GM19099 (cell line): ENCODE measurements around the gene NOSIP.

ENCODE experiments used
- POLR2A ChIP-seq: IDR thresholded peaks from 3 replicates; pipeline ENCODE4 v1.6.1; 2011; ENCODE audit warnings: low read depth; ENCODE audit not compliant: insufficient read length; ENCODE audit errors: extremely low read depth

The NOSIP gene

DNA sequence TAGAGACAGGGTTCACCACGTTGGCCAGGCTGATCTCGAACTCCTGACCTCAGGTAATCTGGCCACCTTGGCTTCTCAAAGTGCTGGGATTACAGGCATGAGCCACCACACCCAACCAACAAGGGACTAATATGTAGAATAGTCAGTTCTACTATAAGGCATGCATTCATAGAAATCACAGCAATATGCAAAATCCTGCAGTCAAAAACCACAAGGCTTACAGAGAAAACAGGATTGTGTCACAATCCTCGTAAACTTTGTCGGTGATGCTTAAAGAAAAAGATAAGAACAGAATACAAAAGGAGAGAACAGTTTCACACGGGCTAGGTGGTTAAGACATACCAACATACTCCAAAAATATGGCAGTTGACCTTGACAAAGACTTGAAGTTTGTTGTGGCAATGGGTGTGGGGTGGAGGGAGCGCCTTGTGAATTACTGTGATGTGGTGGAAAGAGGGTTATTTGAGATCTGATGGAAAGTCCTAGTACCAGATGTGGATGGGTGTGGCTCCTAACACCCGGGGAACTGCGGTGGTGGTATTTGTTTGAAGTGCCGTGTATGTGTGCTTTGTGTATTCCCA is 12.4 kb downstream of the NOSIP start:
- no peak for TF ChIP-seq POLR2A

- TF ChIP-seq POLR2A: no peak
Measured at GRCh38 chr19:49566302-49566701, 14.1 kb downstream of the NOSIP start.

GRCh38 chr19:49565261-49565660 is 15.1 kb downstream of the NOSIP start:
- TF ChIP-seq POLR2A: no peak

DNA sequence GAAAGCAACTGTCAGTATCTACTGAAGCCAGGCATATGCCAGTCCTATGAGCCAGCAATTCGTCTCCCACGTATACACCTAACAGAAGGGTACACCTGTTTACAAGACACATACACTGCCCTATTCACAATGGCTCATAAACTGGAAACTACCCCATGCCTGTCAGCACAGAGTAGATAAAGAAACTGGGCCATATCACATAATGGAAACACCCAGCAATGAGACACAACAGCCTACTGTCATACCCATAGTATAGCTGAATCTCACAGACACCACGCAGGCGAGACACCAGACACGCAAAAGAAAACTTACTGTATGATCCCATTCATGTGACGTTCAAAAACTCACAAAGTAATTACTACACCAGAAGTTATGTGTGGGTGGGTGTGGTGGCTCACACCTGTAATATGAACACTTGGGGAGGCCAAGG is 15.7 kb downstream of the NOSIP start:
- no peak for TF ChIP-seq POLR2A

DNA sequence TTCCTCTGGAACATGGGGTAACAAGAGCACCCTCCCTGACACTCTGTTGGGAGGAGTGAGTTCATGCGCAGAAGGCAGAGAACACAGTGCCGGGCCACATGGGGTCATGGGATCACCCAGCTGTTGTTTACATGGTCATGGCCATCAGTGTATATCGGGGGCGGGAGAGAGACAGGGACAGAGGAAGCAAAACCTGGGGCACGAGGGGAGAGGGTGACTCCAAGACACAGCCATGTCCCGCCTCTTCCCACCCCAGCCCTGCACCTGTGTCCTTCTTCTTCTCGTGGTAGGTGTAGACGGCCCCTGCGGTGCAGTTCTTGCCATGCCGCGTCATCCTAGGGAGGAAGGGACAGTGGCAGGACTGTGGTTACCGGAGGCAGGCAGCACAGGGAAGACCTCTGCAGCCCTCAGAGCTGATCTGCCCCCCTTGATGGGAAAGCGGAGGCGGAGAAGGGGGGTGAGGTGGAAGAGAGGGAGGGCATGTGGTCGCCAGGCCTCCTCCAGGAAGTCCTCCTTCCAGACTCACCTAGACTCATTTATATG is 19.9 kb downstream of the NOSIP start:
- no peak for TF ChIP-seq POLR2A

GRCh38 chr19:49559928-49560327 is 20.4 kb downstream of the NOSIP start:
- TF ChIP-seq POLR2A: no peak

DNA sequence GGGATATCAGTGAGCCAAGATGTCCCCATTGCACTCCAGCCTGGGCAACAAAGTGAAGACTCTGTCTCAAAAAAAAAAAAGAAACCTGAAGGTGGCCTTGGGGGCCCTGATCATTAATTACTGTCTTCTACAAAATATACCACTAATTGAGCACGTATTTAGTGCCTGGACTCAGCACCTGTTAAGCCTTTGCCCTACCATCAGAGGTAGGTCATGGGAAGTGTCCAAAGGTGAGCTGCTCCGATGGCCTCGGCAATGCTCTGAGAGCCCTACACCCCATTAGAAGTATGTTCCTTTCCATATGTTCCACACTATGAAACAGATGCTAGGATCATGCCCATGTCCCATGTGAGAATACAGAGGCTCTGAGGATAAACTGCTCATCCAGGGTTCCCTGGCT is 20.9 kb downstream of the NOSIP start:
- no peak for TF ChIP-seq POLR2A

DNA sequence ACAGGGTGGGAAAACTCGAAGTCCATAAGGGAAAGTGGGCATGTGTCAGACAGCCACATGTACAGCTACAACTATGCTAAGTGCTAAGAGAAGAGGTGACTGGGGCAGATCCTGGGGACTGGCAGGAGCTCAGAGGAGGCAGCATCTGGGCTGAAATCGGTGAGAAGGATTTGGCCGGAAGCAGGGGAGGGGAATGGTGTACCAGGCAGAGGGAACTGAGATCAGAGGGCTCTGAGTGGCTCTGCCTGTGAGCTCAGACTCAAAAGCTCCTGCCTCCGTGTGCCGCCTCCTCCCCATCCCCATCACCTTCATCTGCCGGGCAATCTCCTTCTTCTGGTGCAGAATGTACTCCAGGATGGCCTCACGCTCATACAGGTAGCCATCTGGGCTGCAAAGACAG is 21.8 kb downstream of the NOSIP start:
- TF ChIP-seq POLR2A: no peak

- no peak for TF ChIP-seq POLR2A
Measured at GRCh38 chr19:49557641-49558325, 22.6 kb downstream of the NOSIP start.

GRCh38 chr19:49556412-49557398 is 23.7 kb downstream of the NOSIP start:
- TF ChIP-seq POLR2A: no peak

GRCh38 chr19:49555600-49556411 is 24.6 kb downstream of the NOSIP start:
- TF ChIP-seq POLR2A: no peak

DNA sequence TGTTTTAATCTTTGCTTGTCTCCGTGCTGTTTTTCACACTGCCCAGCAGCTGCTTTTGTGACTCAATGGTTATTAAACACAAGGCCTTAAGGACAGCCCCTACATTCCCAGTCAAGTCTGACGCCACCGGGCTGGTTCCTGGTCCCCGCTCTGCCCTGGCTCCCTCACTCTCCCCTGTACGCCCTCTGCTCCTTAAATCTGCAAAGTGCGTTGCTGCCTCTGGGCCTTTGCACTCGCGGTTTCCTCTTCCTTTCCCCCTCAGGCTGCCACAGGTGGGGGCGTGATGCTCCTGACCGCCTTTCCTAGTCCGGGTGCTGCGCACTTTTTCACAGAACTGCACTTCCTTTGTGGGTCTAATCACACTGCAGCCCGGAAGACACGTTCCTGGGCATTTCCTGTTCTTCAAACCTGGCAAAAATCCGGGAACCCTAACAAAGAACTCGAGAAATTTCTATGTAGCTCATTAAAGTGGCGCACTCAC is 25.6 kb downstream of the NOSIP start:
- TF ChIP-seq POLR2A: no peak

- TF ChIP-seq POLR2A: no peak
Measured at GRCh38 chr19:49553451-49554271, 26.7 kb downstream of the NOSIP start.
